ENCODE results near the gene ADIG.

The ADIG gene

DNA sequence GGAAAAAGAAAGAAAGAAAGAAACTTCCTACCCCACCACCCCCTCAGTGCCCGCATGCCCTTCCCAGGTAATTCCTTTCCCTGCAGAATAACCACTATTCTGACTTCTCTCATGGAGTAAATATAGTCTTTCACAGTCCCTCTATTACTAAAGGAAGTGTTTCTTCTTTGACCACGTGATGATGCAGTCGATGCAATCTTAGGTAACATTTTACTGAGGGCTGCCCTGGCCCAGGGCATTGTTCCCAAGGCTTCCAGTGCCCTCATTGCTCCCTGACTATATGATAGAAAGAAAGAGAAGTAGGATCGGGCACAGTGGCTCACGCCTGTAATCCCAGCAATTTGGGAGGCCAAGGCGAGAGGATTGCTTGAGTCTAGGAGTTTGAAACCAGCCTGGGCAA lies 49.7 kb downstream of the ADIG start:
- DNase-seq (ENCODE audit: low read depth in 2 of 2, low spot score in 1 of 2): no peak

DNA sequence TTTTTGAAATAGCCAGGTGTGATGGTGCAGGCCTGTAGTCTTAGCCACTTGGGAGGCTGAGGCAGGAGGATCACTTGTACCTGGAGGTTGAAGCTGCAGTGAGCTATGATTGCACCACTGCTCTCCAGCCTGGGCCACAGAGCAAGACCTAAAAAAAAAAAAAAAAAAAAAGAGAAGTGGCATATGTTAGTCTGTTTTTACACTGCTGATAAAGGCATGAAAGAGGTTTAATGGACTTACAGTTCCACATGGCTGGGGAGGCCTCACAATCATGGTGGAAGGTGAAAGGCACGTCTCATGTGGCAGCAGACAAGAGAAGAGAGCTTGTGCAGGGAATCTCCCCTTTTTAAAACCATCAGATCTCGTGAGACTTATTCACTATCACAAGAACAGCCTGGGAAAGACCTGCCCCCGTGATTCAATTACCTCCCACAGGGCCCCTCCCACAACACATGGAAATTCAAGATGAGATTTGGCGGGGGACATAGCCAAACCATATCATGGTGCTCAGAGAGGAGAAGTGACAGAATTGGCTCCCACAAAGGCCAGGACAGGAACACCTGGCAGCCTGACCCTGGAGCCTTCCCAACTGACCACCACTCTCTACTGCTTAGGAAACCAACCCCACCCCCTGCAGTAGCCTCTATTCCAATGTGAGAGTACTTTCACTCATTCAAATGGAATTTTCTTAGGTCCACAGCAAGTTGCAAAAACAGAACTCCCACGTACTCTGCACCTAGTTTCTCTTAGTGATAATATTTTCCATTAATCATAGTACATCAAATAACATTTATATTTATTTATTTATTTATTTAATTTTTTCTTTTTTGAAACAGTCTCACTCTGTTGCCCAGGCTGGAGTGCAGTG lies 50.4 kb downstream of the ADIG start:
- DNase-seq (ENCODE audit: low read depth in 2 of 2, low spot score in 1 of 2): no peak

DNA sequence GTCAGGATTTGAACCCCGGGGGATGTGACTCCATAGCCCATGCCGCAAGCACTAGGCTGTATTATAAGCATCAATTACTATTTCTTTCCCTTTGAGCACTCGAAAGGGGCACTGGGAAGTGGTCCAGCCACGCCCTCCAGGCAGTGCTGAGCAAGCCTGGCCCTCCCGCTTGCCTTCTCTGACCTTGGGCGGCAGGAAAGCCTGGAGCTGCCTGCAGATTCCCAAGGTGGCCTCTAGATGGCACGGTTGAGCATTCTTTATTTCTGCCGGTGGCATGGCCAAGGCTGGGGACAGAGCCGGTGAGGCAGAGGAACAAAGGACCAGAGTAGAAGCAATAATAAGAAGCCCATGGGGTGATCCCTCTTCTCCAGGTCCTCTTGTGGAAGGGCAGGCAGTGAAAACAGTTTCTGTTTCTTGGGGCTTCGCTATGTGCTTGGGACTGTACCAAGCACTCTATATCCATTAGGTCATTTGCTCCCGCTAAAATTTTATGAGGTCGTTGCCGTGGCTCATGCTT lies 52.6 kb downstream of the ADIG start:
- DNase-seq (ENCODE audit: low read depth in 2 of 2, low spot score in 1 of 2): peak; percentile 12 to 16

DNA sequence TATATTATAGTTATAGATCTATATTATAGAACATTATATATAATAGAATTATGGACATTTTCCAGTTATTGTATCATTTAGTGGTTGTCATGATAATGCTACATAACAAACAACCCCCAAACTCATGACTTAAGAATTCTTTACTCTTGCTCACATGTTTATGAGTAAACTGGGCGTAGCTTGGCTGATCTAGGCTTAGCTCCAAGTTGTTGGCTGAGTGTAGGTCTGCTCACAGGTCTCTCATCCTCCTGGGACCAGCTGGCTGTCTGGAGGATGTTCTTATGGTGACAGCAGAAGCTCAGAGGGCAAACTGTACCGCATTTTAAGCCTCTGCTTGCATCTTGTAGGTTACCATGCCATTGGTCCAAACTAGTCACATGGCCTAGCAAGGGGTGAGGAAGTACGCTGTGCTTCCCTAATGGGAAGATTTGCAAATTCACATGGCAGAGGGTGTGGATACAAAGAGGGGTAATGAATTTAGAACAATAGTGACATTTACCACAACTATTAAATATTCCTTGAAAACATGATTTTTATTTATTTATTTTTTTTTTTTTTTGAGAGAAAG lies 54.8 kb downstream of the ADIG start:
- DNase-seq (ENCODE audit: low read depth in 2 of 2, low spot score in 1 of 2): no peak
